Measurements from ENCODE around the gene ST7.

- no peak for TF ChIP-seq CTCF (IDR thresholded peaks at IDR 0.05)
- no peak for TF ChIP-seq POLR2A (IDR thresholded peaks at IDR 0.05)
- TF ChIP-seq EP300 (IDR thresholded peaks at IDR 0.05): no peak
Observed at GRCh38 chr7:116912269-116912909, 40.9 kb upstream of the ST7 start.

Data from tibial nerve (tissue), 4 donors.